ENCODE results near the gene ZMYM2.

DNA sequence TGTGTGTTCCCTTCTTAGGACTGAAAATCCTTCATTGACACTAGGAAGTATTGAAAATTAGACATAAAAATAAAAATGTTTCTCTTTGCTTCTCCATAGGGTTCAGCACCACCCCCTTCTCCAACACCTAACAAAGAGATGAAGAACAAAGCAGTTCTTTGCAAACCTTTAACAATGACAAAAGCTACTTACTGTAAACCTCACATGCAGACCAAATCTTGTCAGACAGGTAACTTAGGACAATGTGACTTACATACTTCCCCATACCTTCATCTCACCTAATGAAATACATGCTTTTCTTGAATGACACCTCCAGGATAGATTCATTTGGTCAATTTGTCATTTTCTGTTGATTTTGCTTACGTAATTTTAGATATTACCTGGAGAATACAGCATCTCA is 99.9 kb downstream of the ZMYM2 start:
- TF ChIP-seq, protein P1, sequence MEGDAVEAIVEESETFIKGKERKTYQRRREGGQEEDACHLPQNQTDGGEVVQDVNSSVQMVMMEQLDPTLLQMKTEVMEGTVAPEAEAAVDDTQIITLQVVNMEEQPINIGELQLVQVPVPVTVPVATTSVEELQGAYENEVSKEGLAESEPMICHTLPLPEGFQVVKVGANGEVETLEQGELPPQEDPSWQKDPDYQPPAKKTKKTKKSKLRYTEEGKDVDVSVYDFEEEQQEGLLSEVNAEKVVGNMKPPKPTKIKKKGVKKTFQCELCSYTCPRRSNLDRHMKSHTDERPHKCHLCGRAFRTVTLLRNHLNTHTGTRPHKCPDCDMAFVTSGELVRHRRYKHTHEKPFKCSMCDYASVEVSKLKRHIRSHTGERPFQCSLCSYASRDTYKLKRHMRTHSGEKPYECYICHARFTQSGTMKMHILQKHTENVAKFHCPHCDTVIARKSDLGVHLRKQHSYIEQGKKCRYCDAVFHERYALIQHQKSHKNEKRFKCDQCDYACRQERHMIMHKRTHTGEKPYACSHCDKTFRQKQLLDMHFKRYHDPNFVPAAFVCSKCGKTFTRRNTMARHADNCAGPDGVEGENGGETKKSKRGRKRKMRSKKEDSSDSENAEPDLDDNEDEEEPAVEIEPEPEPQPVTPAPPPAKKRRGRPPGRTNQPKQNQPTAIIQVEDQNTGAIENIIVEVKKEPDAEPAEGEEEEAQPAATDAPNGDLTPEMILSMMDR (IDR thresholded peaks at IDR 0.05; ENCODE audit: insufficient read depth, low read depth, low read length) = no peak
- no peak for TF ChIP-seq EZH2 (IDR thresholded peaks at IDR 0.05; ENCODE audit: insufficient read depth, low read length)

Data from astrocyte (in vitro differentiated cells and primary cell).